Colon (tissue), 2 donors: ENCODE measurements around the gene ARHGDIG.
"Not testable (repeated sequence)": the region's sequence is repeated elsewhere in the genome, so short reads cannot be mapped to it uniquely, and the experiment has no call there.

Experiments
- FAIRE-seq: peaks from 2 replicates; lab custom pipeline; 2012; peaks lifted over from hg19 to GRCh38; lab: Jason Lieb, UNC
- donor health status: control.
- donor health status: control.

ARHGDIG gene

DNA sequence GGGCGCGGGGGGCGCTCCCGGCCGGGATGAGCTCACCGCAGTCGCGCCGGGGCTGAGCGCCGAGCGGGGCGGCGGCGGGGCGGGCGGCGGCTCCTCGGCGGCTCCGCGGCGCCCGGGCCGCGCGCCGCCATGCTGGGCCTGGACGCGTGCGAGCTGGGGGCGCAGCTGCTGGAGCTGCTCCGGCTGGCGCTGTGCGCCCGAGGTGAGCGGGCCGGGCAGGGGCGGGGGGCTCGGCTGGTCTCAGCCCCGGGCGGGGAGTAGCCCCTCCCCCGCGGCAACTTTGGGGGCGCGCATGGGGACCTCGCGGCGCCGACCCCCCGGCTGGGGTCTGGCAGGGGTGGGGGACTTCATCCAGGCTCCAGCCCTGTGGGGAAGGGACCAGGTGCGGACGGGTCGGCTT lies at the start of gene ARHGDIG:
Gene ARHGDIG, plus strand, starts transcription at position 40 of the 400 bp plus-strand sequence. Its CDS starts 90 bp downstream, at position 130.
- no peak for FAIRE-seq

DNA sequence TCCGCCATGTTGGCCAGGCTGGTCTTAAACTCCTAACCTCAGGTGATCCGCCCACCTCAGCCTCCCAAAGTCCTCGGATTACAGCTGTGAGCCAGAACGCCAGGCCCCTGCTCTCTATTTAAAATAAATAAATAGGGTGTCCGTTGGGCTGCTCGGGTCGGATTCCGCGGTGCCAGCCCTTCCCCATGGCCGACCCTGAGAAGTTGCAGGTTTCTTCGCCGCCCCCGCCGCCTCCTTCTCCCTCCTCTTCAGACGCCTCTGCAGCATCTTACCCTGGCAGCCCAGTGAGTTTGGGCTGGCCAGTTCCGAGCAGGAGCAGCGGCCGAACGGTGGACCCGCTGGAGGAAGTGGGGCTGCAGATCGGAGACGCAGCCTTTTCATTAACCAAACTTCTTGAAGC lies 49.4 kb upstream of the ARHGDIG start:
- no peak for FAIRE-seq

DNA sequence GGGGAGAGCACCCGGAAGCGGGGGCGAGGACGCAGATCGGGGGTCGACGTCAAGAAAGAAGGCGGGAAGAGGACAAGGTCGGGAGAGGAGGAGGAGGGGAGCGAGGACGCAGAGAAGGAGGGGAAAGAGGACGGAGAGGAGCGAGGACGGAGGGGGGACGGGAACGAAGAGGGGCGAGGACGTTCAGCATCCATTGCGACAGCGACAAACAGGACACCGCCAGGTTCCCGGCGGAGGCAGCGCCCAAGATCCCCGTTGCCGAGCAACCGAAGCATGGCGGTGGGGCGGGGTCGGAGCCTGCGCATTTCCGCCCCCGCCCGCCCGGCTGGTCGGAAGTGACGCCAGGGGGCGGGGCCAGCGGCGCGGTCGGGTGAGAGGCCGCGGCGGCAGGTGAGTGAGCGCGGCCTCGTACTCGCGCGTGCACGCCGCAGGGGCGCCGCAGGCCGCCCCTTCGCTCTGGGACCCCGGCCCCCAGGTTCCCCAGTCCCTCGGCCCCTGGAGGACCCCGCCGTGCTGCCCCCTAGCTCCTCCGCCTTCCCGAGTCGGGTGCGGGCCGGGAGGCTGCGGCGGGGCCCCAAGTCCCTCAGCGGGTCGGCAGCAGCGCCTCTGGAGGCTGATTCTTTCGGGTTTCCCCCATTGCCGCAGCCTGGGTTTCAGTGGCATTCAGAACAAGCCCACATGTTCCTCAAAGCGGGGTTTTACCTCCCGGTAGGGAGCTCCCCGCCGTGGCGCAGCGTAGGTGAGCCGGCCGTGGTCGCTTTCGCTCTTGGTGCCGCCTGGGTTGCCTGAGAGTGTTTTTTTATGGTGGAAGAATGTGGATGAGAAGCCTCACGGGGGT lies 45.7 kb upstream of the ARHGDIG start, which contains the start of gene FAM234A:
Gene FAM234A, plus strand, starts transcription at position 354 of the 838 bp plus-strand sequence. CDS start 19,593 bp downstream, outside the sequence.
- no peak for FAIRE-seq

DNA sequence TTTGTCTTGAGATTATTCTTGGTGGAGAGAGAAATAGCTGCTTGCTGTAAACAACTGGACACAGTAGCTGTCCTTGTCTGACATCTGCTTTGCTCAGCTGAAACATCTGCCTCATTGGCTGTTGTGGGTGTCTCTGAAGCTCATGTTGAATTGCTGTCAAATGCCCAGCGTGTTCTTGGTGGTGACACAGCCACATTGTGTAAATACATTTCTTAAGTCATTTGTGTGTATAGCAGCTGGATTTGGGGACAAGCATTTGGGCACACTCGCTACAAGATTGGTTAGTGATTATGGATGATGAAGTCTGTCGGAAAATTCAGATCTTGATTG lies 40.5 kb upstream of the ARHGDIG start:
- FAIRE-seq: no peak

DNA sequence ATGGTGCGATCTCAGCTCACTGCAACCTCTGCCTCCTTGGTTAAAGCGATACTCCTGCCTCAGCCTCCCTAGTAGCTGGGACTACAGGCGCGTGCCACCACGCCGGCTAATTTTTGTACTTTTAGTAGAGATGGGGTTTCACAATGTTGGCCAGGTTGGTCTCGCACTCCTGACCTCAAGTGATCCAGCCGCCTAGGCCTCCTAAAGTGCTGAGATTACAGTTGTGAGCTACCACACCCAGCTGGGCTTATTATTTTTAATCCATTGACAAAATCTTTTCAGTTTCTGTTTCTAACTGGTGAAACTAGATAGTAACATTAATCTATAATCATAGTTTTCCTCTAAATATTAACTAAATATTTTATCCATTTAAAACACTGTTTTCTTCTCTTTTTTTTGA lies 39.8 kb upstream of the ARHGDIG start:
- no peak for FAIRE-seq

DNA sequence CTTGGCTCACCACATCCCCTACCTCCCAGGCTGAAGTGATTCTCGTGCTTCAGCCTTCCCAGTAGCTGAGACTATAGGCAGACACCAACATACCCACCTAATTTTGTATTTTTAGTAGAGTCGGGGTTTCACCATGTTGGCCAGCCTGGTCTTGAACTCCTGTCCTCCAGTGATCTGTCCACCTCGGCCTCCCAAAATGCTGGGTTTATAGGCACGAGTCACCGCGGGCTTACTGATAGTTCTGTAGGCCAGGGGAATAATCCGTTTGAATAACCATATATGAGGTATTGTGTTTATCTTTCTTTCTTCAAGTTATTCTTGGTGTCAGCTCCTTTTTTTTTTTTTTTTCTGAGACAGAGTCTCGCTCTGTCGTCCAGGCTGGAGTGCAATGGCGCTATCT lies 38.1 kb upstream of the ARHGDIG start:
- no peak for FAIRE-seq

DNA sequence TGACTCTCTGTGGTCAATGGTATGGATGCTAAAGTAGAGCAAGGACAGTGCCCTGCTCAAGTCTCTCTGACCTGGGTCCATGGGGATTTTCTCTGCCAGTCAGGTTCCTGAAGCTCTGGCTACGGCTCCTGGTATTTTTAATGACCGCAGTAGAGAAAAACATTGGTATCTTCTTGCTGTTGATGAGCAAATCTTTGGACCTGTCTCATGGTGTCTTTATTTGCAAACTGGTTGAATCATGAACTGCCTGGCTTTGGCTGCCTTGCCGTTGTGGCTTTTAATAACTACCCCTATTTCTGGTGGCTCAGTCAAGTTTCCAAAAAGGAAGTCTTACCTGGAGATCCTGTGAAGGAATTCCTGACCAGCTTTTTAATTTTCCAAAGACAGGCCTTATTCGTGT lies 37.0 kb upstream of the ARHGDIG start:
- no peak for FAIRE-seq

DNA sequence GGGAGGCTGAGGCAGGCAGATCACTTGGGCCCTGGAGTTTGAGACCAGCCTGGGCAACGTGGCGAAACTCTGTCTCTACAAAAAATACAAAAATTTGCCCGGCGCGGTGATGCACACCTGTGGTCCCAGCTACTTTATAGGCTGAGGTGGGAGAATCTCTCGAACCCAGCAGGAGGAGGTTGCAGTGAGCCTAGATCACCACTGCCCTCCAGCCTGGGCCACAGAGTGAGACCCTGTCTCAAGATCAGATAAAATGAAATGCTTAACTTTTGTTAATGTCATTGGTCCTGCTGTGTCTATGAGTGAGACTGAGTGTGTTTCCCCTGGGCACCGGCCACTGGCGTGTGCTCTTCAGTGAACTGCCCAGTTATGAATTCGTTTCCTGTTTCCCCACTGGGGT lies 35.3 kb upstream of the ARHGDIG start:
- no peak for FAIRE-seq

DNA sequence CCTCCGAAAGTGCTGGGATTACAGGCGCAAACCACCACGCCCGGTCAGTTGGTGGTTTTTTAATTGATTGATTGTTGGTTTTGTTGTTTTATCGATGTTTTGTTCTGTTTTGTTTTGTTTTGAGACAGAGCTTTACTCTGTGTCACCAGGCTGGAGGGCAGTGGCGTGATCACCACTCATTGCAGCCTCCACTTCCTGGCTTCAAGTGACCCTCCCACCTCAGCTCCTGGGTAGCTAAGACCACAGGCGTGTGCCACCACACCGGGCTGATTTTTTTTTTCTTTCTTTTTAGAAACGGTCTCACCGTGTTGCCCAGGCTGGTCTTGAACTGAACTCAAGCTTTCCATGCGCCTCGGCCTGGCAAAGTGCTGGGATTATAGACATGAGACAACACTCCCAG lies 33.4 kb upstream of the ARHGDIG start:
- FAIRE-seq: no peak

DNA sequence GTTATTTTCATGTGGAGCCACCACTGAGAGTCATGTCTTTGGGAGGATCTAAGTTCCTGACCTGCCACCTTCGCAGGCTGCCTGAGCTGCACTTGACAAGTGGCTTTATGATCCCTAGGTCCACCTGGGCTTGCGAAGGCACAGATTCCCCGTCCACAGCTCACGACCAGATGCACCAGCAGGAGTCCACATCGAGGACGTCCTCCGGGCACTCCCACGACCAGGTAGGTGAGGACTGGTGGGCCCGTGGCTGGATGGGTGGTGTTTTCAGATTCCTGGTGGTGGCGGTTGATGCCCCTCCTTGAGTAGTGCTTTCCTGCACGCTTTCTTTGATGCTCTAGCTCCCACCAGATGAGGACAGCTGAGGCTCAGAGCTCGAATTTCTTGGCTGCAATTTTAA lies 31.0 kb upstream of the ARHGDIG start:
- no peak for FAIRE-seq

DNA sequence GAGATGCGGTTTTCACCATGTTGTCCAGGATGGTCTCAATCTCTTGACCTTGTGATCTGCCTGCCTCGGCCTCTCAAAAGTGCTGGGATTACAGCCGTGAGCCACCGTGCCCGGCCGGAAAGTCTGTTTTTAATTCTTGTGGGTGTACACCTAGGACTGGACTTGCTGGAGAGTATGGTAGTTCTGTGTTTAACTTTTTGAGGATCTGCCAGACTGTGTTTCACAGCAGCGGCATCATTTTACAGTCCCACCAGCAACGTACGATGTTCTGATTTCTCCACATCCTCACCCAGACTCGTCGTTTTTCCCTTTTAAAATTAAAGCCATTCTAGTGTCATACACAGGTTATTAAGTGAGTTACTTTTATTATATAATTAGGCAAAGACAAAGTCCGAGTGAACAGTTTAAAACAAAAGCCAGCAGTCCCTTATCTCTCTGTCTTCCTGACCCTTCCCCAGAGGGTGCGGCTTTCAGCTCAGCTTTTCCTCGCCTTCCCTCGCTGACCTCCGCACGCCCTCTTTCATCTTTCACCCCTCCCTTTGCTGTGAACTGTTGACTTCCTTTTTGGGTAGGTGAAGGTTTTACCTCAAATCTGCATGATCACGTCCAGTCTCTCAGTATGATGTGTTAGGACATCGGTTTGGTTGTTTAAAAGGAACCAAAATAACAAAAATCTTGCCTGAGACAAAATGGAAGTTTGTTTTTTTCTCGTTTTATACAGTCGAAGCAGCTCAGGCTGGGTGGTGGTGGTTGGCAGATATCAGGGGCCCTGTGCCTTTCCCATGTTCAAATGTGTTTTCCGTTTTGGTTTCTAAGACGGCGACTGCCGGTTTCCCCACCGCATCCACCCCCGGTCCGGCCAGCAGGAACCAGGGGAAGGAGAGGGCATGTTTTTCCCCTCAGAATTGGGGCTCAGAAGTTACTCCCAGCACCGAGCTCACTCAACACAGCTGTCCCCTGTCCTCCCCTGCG lies 27.7 kb upstream of the ARHGDIG start:
- no peak for FAIRE-seq

DNA sequence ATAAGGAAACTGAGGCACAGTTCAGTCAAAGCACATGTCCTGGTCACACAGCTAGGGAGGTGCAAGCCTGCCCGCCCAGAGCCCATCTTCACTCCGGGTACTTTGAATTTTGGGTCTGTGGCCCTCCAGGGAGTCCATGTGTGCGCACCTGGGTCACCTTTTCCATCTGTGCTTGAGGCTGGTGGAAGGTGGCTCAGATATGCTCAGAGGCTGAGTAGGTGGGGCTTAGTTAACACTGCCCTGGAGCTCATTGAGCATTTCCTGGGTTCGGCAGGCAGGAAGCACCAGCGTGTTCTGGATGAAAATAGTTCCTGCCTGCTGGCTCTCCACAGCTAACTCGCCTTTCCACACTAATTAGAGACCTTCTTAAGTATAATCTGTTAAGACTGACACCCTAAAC lies 26.6 kb upstream of the ARHGDIG start:
- FAIRE-seq: no peak

DNA sequence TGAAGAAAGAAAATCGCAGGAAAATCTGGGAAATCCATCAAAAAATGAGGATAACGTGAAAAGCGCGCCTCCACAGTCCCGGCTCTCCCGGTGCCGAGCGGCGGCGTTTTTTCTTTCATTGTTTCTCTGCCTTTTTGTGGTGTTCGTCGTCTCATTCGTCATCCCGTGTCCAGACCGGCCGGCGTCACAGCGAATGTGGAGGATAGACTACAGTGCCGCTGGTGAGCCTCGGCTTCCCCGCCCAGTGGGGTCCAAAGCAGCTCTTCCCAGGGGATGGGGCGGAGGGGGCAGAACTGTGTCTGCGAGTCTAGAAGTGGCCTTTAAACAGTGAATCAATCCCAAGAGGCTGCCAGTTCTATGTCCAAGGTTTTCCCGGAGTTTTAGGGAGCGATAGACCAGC lies 25.9 kb upstream of the ARHGDIG start:
- FAIRE-seq: no peak

DNA sequence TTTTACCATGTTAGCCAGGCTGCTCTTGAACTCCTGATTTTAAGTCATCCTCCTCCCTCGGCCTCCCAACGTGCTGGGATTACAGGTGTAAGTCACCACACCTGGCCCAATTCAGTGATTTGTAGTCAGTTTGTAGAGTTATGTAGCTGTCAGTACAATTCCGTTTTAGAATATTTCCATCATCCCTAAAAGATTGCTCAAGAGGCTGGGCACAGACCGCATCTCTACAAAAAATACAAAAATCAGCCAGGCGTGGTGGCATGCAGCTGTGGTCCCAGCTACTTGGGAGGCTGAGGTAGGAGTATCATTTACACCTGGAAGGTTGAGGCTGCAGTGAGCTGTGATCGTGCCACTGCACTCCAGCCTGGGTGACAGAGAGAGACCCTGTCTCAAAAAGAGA lies 25.2 kb upstream of the ARHGDIG start:
- FAIRE-seq: no peak

DNA sequence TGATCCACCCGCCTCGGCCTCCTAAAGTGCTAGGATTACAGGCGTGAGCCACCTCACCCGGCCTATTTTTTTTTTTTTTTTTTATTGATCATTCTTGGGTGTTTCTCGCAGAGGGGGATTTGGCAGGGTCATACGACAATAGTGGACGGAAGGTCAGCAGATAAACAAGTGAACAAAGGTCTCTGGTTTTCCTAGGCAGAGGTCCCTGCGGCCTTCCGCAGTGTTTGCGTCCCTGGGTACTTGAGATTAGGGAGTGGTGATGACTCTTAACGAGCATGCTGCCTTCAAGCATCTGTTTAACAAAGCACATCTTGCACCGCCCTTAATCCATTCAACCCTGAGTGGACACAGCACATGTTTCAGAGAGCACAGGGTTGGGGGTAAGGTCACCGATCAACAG lies 22.3 kb upstream of the ARHGDIG start:
- not testable (repeated sequence) for FAIRE-seq

DNA sequence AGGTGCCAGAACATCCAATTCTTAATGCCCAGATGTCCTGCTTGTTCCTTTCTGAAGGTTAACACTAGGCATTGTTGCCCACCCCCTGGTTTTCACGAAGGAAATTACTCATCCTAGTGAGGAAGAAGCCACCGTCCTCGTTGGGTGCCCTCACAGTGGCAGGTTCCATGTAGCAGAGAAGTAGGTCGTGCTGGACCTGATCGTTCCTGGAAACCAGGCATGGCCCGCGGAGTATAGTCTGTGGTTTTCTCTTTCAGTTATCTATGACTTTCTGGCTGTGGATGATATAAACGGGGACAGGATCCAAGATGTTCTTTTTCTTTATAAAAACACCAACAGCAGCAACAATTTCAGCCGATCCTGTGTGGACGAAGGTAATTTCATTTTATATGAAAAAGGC lies 21.2 kb upstream of the ARHGDIG start:
- FAIRE-seq: no peak

DNA sequence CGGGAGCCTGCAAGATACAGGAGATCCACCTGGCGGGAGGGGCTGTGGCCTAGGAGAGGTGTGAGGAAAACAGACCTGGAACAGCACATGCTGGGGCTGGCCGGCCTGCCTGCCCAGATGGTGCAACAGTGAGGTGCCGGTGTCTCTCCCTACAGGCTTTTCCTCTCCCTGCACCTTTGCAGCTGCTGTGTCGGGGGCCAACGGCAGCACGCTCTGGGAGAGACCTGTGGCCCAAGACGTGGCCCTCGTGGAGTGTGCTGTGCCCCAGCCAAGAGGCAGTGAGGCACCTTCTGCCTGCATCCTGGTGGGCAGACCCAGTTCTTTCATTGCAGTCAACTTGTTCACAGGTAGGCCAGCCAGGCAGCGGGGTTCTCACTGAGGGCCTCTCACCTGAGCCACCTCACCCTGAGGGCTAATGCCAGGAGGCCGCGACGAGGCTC lies 20.6 kb upstream of the ARHGDIG start:
- FAIRE-seq: no peak

DNA sequence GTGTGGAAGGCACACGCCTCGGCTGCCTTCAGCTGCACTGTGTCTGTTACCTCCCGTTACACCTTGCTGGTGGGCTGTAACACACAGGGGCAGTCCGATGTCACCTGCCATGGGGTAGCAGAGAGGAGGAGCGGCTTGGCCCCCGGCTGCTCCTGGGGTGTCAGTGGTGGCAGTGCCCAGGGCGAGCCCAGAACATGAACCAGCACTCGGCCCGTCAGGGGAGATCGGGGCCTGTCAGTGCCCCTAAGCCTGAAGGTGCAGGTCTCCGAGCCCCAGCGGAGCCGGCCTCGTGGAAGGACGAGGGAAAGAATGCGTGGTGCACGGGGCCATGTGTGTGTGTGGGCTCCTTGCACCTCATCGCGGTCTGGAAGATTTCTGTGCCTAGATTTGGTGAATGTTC lies 20.1 kb upstream of the ARHGDIG start:
- FAIRE-seq: no peak

DNA sequence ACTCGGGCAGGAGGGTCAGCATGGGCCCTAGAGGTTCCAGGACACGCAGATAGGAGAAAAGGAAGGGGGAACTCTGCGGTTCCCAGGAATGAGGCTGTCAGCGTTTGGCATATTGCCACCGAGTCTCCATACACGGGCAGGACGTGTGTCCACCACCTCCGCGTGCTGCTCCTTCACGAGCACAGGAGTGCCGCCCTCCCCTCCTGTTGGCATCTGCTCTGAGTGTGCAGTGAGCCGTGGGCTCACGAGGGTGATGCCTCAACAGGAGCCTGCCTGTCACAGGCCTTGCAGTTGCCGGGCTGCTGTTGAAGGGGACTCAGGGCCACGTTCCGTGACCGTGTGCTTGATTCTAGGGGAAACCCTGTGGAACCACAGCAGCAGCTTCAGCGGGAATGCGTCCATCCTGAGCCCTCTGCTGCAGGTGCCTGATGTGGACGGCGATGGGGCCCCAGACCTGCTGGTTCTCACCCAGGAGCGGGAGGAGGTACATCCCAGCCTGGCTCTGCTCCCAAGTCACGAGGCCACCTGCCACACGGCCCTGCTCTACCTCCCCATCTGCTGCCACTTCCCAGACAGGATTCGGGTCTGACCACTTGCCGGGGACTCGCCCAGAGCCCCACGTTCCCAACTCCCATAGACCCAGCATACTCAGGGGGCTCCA lies 19.2 kb upstream of the ARHGDIG start:
- no peak for FAIRE-seq

DNA sequence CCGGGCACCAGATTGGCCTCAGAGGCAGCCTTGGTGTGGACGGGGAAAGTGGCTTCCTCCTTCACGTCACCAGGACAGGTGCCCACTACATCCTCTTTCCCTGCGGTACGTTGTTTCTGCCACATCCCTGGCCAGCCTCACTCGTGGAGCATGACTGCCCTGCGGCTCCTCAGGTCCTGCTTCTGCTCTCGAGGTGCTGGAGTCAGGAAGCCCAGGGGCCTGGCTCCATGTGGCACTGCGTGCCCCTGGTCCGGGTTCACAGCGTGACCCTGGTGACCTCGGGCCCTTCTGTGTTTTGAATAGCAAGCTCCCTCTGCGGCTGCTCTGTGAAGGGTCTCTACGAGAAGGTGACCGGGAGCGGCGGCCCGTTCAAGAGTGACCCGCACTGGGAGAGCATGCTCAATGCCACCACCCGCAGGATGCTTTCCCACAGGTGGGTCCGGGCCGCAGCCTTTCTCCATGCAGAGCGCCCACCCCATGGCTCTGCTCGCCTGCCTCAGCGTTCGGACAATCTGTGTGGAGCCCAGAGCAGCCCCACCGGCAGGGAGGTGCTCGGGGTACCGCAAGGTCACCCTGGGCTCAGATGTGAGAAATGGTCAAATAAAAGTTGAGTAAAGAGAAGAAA lies 18.2 kb upstream of the ARHGDIG start:
- no peak for FAIRE-seq

DNA sequence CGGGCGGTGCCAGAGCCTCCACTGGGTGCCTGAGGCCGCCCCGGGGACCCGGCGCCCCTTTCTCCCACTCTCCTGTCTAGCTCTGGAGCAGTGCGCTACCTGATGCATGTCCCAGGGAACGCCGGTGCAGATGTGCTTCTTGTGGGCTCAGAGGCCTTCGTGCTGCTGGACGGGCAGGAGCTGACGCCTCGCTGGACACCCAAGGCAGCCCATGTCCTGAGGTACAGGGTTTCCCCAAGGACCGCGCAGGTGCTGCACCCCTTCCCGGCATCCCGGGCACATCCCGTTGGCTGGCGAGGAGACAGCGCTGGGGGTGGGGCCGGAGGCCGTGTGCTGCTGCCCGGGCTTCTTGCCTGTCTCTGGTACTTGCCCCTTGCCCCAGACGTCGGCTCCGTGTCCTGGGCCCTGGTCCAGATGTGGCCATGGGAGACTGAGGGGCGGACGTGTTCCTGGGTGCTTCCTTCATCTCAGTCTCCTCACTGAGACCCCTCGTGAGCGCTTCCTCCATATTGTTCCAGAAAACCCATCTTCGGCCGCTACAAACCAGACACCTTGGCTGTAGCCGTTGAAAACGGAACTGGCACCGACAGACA lies 17.1 kb upstream of the ARHGDIG start:
- FAIRE-seq: no peak

DNA sequence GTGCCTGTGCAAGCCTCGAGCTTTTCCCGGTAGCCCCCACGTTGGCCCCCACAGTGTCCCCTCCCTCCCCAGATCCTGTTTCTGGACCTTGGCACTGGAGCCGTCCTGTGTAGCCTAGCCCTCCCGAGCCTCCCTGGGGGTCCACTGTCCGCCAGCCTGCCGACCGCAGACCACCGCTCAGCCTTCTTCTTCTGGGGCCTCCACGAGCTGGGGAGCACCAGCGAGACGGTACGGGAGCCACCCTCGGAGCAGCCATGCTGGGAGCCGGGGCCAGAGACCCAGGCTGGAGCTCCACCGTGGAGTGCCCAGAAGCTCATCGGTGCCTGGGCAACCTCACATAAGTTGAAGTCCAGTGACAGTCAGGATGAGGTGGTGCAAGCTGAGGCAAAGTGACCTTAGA lies 16.4 kb upstream of the ARHGDIG start:
- no peak for FAIRE-seq
